GM12801 (cell line): ENCODE measurements around the gene TSC22D1.

ENCODE experiments used
- CTCF ChIP-seq: IDR thresholded peaks from one replicate; pipeline ENCODE4 v1.5.1; 2011; ENCODE audit warnings: control low read depth; ENCODE audit not compliant: insufficient read length; ENCODE audit errors: extremely low read depth

TSC22D1 gene

GRCh38 chr13:44514278-44514677 is 61.9 kb downstream of the TSC22D1 start:
- no peak for TF ChIP-seq CTCF

GRCh38 chr13:44508562-44509077 is 67.5 kb downstream of the TSC22D1 start:
- TF ChIP-seq CTCF, result no peak

- TF ChIP-seq CTCF, result no peak
Measured at GRCh38 chr13:44507639-44508038, 68.5 kb downstream of the TSC22D1 start.

- TF ChIP-seq CTCF, result no peak
Measured at GRCh38 chr13:44506719-44507118, 69.4 kb downstream of the TSC22D1 start.

- TF ChIP-seq CTCF, result no peak
Measured at GRCh38 chr13:44506251-44506650, 69.9 kb downstream of the TSC22D1 start.

GRCh38 chr13:44504116-44504515 is 72.0 kb downstream of the TSC22D1 start:
- TF ChIP-seq CTCF, result no peak

- no peak for TF ChIP-seq CTCF
Measured at GRCh38 chr13:44498969-44499368, 77.2 kb downstream of the TSC22D1 start.

- no peak for TF ChIP-seq CTCF
Measured at GRCh38 chr13:44498502-44498901, 77.6 kb downstream of the TSC22D1 start.
